IMR-90 (cell line): ENCODE data around the gene KRT79. TPM values are rescaled to one million over a fixed set of nuclear protein-coding genes. Genes with fewer than 3 reads are reported as not detected.

Experiments used
- ATAC-seq: fragments of 200-7000 bp; cut with Tn5 transposase; 2 replicates; pipeline ENCODE4 v1.9.1; 2020; ENCODE audit warnings: low read depth, mild to moderate bottlenecking, moderate library complexity
- BruUV-seq: library from RNA; stranded (reverse); fragments of 400-500 nt; replicated peaks from 2 replicates; lab custom pipeline; 2021; lab: Mats Ljungman, UMichigan
- CTCF ChIA-PET: fragments of 300-600 bp; formaldehyde crosslinking; extraction: SDS; loops from one replicate; lab custom pipeline; 2021; ENCODE audit warnings: antibody characterized with exemption; lab: Yijun Ruan, JAX
- POLR2A ChIA-PET: fragments of 300-600 bp; sonication (Branson Sonifier 250); formaldehyde crosslinking; loops from one replicate; lab custom pipeline; 2022; ENCODE audit warnings: antibody characterized with exemption; ENCODE audit not compliant: unreplicated experiment; lab: Charles Lee
- DNase-seq: peaks from one replicate; pipeline ENCODE4 v3.0.0; 2013
- H2AFZ ChIP-seq: replicated peaks from 2 replicates; pipeline ENCODE3; 2013; ENCODE audit warnings: low read length, mild to moderate bottlenecking; ENCODE audit not compliant: poor library complexity
- H2AK5ac ChIP-seq: 2 replicates; pipeline ENCODE4 v1.6.1; 2013; ENCODE audit warnings: low read depth, low read length, inconsistent platforms
- H2AK9ac ChIP-seq: replicated peaks from 2 replicates; pipeline ENCODE3; 2013; ENCODE audit warnings: mild to moderate bottlenecking, low read depth, low read length, moderate library complexity; ENCODE audit not compliant: poor library complexity
- H2BK120ac ChIP-seq: 2 replicates; pipeline ENCODE4 v1.6.1; 2013; ENCODE audit warnings: low read depth, low read length, inconsistent platforms
- H2BK15ac ChIP-seq: 3 replicates; pipeline ENCODE4 v1.6.1; 2013; ENCODE audit warnings: low read depth, low read length, inconsistent platforms
- H2BK20ac ChIP-seq: 2 replicates; pipeline ENCODE4 v1.6.1; 2013; ENCODE audit warnings: low read depth, mild to moderate bottlenecking, inconsistent platforms, low read length, moderate library complexity
- H2BK5ac ChIP-seq: 2 replicates; pipeline ENCODE4 v1.6.1; 2013; ENCODE audit warnings: mild to moderate bottlenecking, low read depth, low read length, inconsistent platforms; ENCODE audit not compliant: poor library complexity, severe bottlenecking
- H3K14ac ChIP-seq: replicated peaks from 2 replicates; pipeline ENCODE4 v1.6.1; 2013; ENCODE audit warnings: low read depth, low read length, inconsistent platforms
- H3K18ac ChIP-seq: 2 replicates; pipeline ENCODE4 v1.6.1; 2013; ENCODE audit warnings: low read depth, low read length, control low read depth
- H3K23ac ChIP-seq: 2 replicates; pipeline ENCODE4 v1.6.1; 2013; ENCODE audit warnings: low read depth, low read length, inconsistent platforms
- H3K27ac ChIP-seq: 2 replicates; pipeline ENCODE4 v1.5.1; 2013; ENCODE audit warnings: mild to moderate bottlenecking, control low read depth, low read length; ENCODE audit not compliant: insufficient read depth
- H3K27me3 ChIP-seq: 2 replicates; pipeline ENCODE4 v1.6.1; 2013; ENCODE audit warnings: low read length; ENCODE audit not compliant: control insufficient read depth, insufficient read depth
- H3K36me3 ChIP-seq: 2 replicates; pipeline ENCODE4 v1.6.1; 2013; ENCODE audit warnings: low read length, mixed read lengths; ENCODE audit not compliant: control insufficient read depth, insufficient read depth
- H3K4ac ChIP-seq: 2 replicates; pipeline ENCODE4 v1.6.1; 2013; ENCODE audit warnings: low read depth, low read length, inconsistent platforms
- H3K4me1 ChIP-seq: 2 replicates; pipeline ENCODE4 v1.6.1; 2013; ENCODE audit warnings: low read length, mixed read lengths; ENCODE audit not compliant: control insufficient read depth, insufficient read depth
- H3K4me2 ChIP-seq: 2 replicates; pipeline ENCODE4 v1.6.1; 2013; ENCODE audit warnings: low read depth, mild to moderate bottlenecking, control low read depth, low read length, moderate library complexity
- H3K4me3 ChIP-seq: 2 replicates; pipeline ENCODE4 v1.5.1; 2013; ENCODE audit warnings: low read depth, mild to moderate bottlenecking, control low read depth, low read length, moderate library complexity; ENCODE audit not compliant: insufficient read depth
- H3K56ac ChIP-seq: 2 replicates; pipeline ENCODE4 v1.6.1; 2013; ENCODE audit warnings: low read length, inconsistent platforms; ENCODE audit not compliant: insufficient read depth; ENCODE audit errors: extremely low read depth
- H3K79me1 ChIP-seq, 2 experiments: 2 replicates each; pipeline ENCODE4 v1.6.1; 2013; ENCODE audit warnings: low read length in 2 of 2, inconsistent platforms in 1 of 2, low read depth in 1 of 2
- H3K9ac ChIP-seq: 2 replicates; pipeline ENCODE4 v1.6.1; 2013; ENCODE audit warnings: low read depth, low read length, control low read depth
- H3K9me1 ChIP-seq: 2 replicates; pipeline ENCODE4 v1.6.1; 2013; ENCODE audit warnings: low read length, inconsistent platforms; ENCODE audit not compliant: insufficient read depth
- H3K9me3 ChIP-seq: 2 replicates; pipeline ENCODE4 v1.6.1; 2013; ENCODE audit warnings: low read length; ENCODE audit not compliant: control insufficient read depth, insufficient read depth
- H4K20me1 ChIP-seq: 2 replicates; pipeline ENCODE4 v1.6.1; 2013; ENCODE audit warnings: low read length, inconsistent platforms; ENCODE audit not compliant: insufficient read depth
- H4K5ac ChIP-seq: 2 replicates; pipeline ENCODE4 v1.6.1; 2013; ENCODE audit warnings: mild to moderate bottlenecking, low read depth, low read length, control low read depth
- H4K8ac ChIP-seq, 2 experiments: 2 replicates each; pipeline ENCODE4 v1.6.1; 2013; ENCODE audit warnings: low read depth in 2 of 2, low read length in 2 of 2, control low read depth in 1 of 2, inconsistent platforms in 1 of 2
- H4K91ac ChIP-seq: 2 replicates; pipeline ENCODE4 v1.6.1; 2013; ENCODE audit warnings: low read depth, low read length, inconsistent platforms; ENCODE audit not compliant: insufficient read depth
- CHD1 ChIP-seq: IDR thresholded peaks from 2 replicates; pipeline ENCODE4 v1.6.1; 2012; ENCODE audit warnings: low read depth, low read length, improper control_type of control experiment
- MAZ ChIP-seq: IDR thresholded peaks from 2 replicates; pipeline ENCODE4 v1.6.1; 2012; ENCODE audit warnings: low read depth, mild to moderate bottlenecking, low read length, improper control_type of control experiment, moderate library complexity, borderline replicate concordance
- NFE2L2 ChIP-seq: fragments of 150-350 bp; IDR thresholded peaks from 2 replicates; pipeline ENCODE4 v1.6.1; 2016; ENCODE audit warnings: low read depth, mild to moderate bottlenecking, low read length
- USF2 ChIP-seq: fragments of 150-350 bp; IDR thresholded peaks from 2 replicates; pipeline ENCODE4 v1.6.1; 2017; ENCODE audit warnings: mild to moderate bottlenecking, antibody characterized with exemption, low read length, low read depth
- WGBS, 2 experiments: methylation state at CpG; one replicate each; pipeline versions ENCODE4 v1.1.5 to v1.1.7; 2013; ENCODE audit warnings: missing lambda C conversion rate in 2 of 2; ENCODE audit not compliant: insufficient read length in 1 of 2; ENCODE audit errors: extremely low coverage in 2 of 2; 5-methylcytosine and 5-hydroxymethylcytosine counted together
- dilution Hi-C: fragments of 300-500 bp; cut with HindIII; formaldehyde crosslinking; loops from one replicate; pipeline ENCODE4 v1.14.3; 2018; ENCODE audit warnings: low sequenced_read_pairs; ENCODE audit not compliant: unreplicated experiment
- in situ Hi-C: fragments of 300-500 bp; cut with MboI; formaldehyde crosslinking; loops from 3 replicates; pipeline ENCODE4 v1.14.3; 2019; ENCODE audit warnings: low sequenced_read_pairs, inconsistent platforms, mixed read lengths
- intact Hi-C: fragments of 100-400 bp; cut with micrococcal nuclease; formaldehyde crosslinking; loops from 2 replicates; pipeline ENCODE4 v1.10.0; 2022
- polyA plus RNA-seq, 3 experiments: library from polyadenylated mRNA; depleted of rRNA; stranded (reverse); fragments of >200 nt; gene quantifications; 2 replicates each; pipeline ENCODE4 v1.2.3, GENCODE V29; 2012; ENCODE audit warnings: low replicate concordance in 1 of 3
- total RNA-seq: library from RNA; depleted of rRNA; stranded (reverse); fragments of >200 nt; gene quantifications from 2 replicates; pipeline ENCODE4 v1.2.3, GENCODE V29; 2012

Gene KRT79
- total and polyA plus RNA-seq, 2 of the 4 experiments (the other 2 are of a cell fraction), result under 0.01 to 0.24 TPM

- ATAC-seq, result no peak
- BruUV-seq, result no TSS peak
- ChIA-PET CTCF (no interaction called here), POLR2A (no interaction called here)
- no peak overlapping the region for H2AFZ ChIP-seq
- H3K36me3 ChIP-seq, result no peaks in the 10 kb centered on the region
- DNase-seq, result no peak
- H2AK9ac ChIP-seq, result no peak overlapping the region
- WGBS, 2 experiments, result no CpG with 5 or more reads among the region's 2 CpGs
- H3K79me1 ChIP-seq, result no peaks in the 10 kb centered on the region
- in situ Hi-C loops (no loop called here), dilution Hi-C loops (no loop called here), intact Hi-C loops (no loop called here)
- no peak overlapping the region for H2BK5ac ChIP-seq
- no peaks in the 10 kb centered on the region for H4K20me1 ChIP-seq
- TF ChIP-seq MAZ (no peak), CHD1 (no peak), NFE2L2 (no peak), USF2 (no peak)
- no peak overlapping the region for H4K8ac ChIP-seq
- H2AK5ac ChIP-seq, result no peak overlapping the region
- no peak overlapping the region for H3K4me2 ChIP-seq
- H2BK15ac ChIP-seq, result no peak overlapping the region
- H3K9me3 ChIP-seq, result no peaks in the 10 kb centered on the region
- no peak overlapping the region for H3K4ac ChIP-seq
- no peak overlapping the region for H3K18ac ChIP-seq
- no peak overlapping the region for H4K91ac ChIP-seq
- H3K4me1 ChIP-seq, result no peaks in the 10 kb centered on the region
- no peak overlapping the region for H2BK20ac ChIP-seq
- no peak overlapping the region for H3K56ac ChIP-seq
- no peaks in the 10 kb centered on the region for H3K9me1 ChIP-seq
- no peak overlapping the region for H4K5ac ChIP-seq
- peaks cover 33% of the 10 kb centered on the region for H3K27me3 ChIP-seq
- H3K27ac ChIP-seq, result no peak overlapping the region
- H3K14ac ChIP-seq, result no peak overlapping the region
- no peak overlapping the region for H3K23ac ChIP-seq
- H3K9ac ChIP-seq, result no peak overlapping the region
- H3K4me3 ChIP-seq, result no peak overlapping the region
- H2BK120ac ChIP-seq, result no peak overlapping the region
Measured at GRCh38 chr12:52778833-52779232, 55.3 kb downstream of the KRT79 start.
